OCI-LY1 (cell line): ENCODE measurements around the gene FAM83C.

Experiments
- H2AFZ ChIP-seq: fragments of 200-600 bp; sonication (generic), shearing (Covaris generic); 2 replicates; pipeline ENCODE4 v1.6.0; 2014; ENCODE audit warnings: antibody characterized with exemption, mild to moderate bottlenecking, low read length
- H3F3A ChIP-seq: fragments of 200-600 bp; sonication (generic), shearing (Covaris generic); 2 replicates; pipeline ENCODE4 v1.6.0; 2014; ENCODE audit warnings: mild to moderate bottlenecking, antibody characterized with exemption, low read length, moderate library complexity; ENCODE audit not compliant: insufficient read depth
- H3K27ac ChIP-seq: fragments of 200-600 bp; sonication (generic); 2 replicates; pipeline ENCODE4 v1.5.1; 2014; ENCODE audit warnings: low read length, mixed run types, mild to moderate bottlenecking, low read depth; ENCODE audit not compliant: poor library complexity, severe bottlenecking
- H3K27me3 ChIP-seq: fragments of 200-600 bp; sonication (generic); 2 replicates; pipeline ENCODE4 v1.6.0; 2014; ENCODE audit warnings: antibody characterized with exemption, mild to moderate bottlenecking, low read length, moderate library complexity; ENCODE audit not compliant: insufficient read depth
- H3K36me3 ChIP-seq: fragments of 200-600 bp; sonication (generic); 2 replicates; pipeline ENCODE4 v1.6.1; 2014; ENCODE audit warnings: mild to moderate bottlenecking, antibody characterized with exemption, low read length, moderate library complexity, mixed read lengths; ENCODE audit not compliant: insufficient read depth
- H3K4me1 ChIP-seq: fragments of 200-600 bp; sonication (generic); 2 replicates; pipeline ENCODE4 v1.5.1; 2014; ENCODE audit warnings: mild to moderate bottlenecking, low read length, moderate library complexity; ENCODE audit not compliant: insufficient read depth, severe bottlenecking
- H3K4me2 ChIP-seq: fragments of 200-600 bp; sonication (generic), shearing (Covaris generic); 2 replicates; pipeline ENCODE4 v1.6.1; 2014; ENCODE audit warnings: low read length
- H3K4me3 ChIP-seq: fragments of 200-600 bp; sonication (generic); 2 replicates; pipeline ENCODE4 v1.5.1; 2014; ENCODE audit warnings: low read length, low read depth, mild to moderate bottlenecking, mixed read lengths; ENCODE audit not compliant: poor library complexity, severe bottlenecking
- H3K79me2 ChIP-seq: fragments of 200-600 bp; shearing (Covaris generic); 2 replicates; pipeline ENCODE4 v1.6.1; 2016; ENCODE audit warnings: mixed run types, low read length, mixed read lengths; ENCODE audit not compliant: insufficient read depth
- H3K9ac ChIP-seq: fragments of 200-600 bp; sonication (generic), shearing (Covaris generic); 2 replicates; pipeline ENCODE4 v1.6.1; 2014; ENCODE audit warnings: mild to moderate bottlenecking, low read length, mixed read lengths
- H3K9me2 ChIP-seq: fragments of 200-600 bp; sonication (generic), shearing (Covaris generic); 2 replicates; pipeline ENCODE4 v1.6.1; 2014; ENCODE audit warnings: low read depth, mild to moderate bottlenecking, low read length, mixed read lengths
- H3K9me3 ChIP-seq: fragments of 200-600 bp; shearing (Covaris generic); 2 replicates; pipeline ENCODE4 v1.6.1; 2014; ENCODE audit warnings: low read length, mixed read lengths
- H4K20me1 ChIP-seq: fragments of 200-600 bp; sonication (generic), shearing (Covaris generic); 2 replicates; pipeline ENCODE4 v1.6.0; 2016; ENCODE audit warnings: mild to moderate bottlenecking, low read length; ENCODE audit not compliant: insufficient read depth
- CTCF ChIP-seq: fragments of 200-600 bp; sonication (generic), shearing (Covaris generic); IDR thresholded peaks from 2 replicates; pipeline ENCODE4 v1.5.1; 2017; ENCODE audit warnings: mild to moderate bottlenecking, antibody characterized with exemption, low read length, moderate library complexity, mixed read lengths
- EZH2 ChIP-seq: fragments of 200-600 bp; sonication (generic), shearing (Covaris generic); IDR thresholded peaks from 2 replicates; pipeline ENCODE4 v1.8.0; 2017; ENCODE audit warnings: borderline replicate concordance, mixed run types, mild to moderate bottlenecking, antibody characterized with exemption, low read length, moderate library complexity, mixed read lengths

Gene FAM83C

GRCh38 chr20:35260426-35260825 lies 31.8 kb downstream of the FAM83C start:
- no peaks in the 10 kb centered on the region for H3K27me3 ChIP-seq
- H3K4me2 ChIP-seq = no peak overlapping the region
- no peaks in the 10 kb centered on the region for H3K79me2 ChIP-seq
- H3K4me1 ChIP-seq = no peaks in the 10 kb centered on the region
- no peaks in the 10 kb centered on the region for H3K36me3 ChIP-seq
- no peak overlapping the region for H3K27ac ChIP-seq
- H4K20me1 ChIP-seq = no peaks in the 10 kb centered on the region
- TF ChIP-seq CTCF (no peak), EZH2 (no peak)
- H3K9me3 ChIP-seq = no peaks in the 10 kb centered on the region
- H2AFZ ChIP-seq = no peak overlapping the region
- H3K4me3 ChIP-seq = no peak overlapping the region
- no peak overlapping the region for H3K9ac ChIP-seq
- no peaks in the 10 kb centered on the region for H3F3A ChIP-seq
- H3K9me2 ChIP-seq = no peaks in the 10 kb centered on the region

- Histone ChIP-seq H3K79me2 (no peaks in the 10 kb centered on the region), H3F3A (no peaks in the 10 kb centered on the region), H2AFZ (no peak overlapping the region), H3K4me3 (no peak overlapping the region), H3K27me3 (no peaks in the 10 kb centered on the region), H3K9ac (no peak overlapping the region), H3K9me3 (no peaks in the 10 kb centered on the region), H3K4me1 (no peaks in the 10 kb centered on the region), H3K36me3 (no peaks in the 10 kb centered on the region), H3K4me2 (no peak overlapping the region), H3K9me2 (no peaks in the 10 kb centered on the region), H3K27ac (no peak overlapping the region), H4K20me1 (no peaks in the 10 kb centered on the region)
- TF ChIP-seq EZH2 (no peak), CTCF (no peak)
Observed at GRCh38 chr20:35257175-35257909, 34.9 kb downstream of the FAM83C start.

GRCh38 chr20:35254448-35254999 lies 37.7 kb downstream of the FAM83C start:
- no peak overlapping the region for H2AFZ ChIP-seq

More at GRCh38 chr20:35254448-35254999, 37.7 kb downstream of the FAM83C start:
- H3K9me3 ChIP-seq = no peaks in the 10 kb centered on the region
- H3K4me2 ChIP-seq = no peak overlapping the region
- no peaks in the 10 kb centered on the region for H4K20me1 ChIP-seq
- H3K4me3 ChIP-seq = no peak overlapping the region
- no peaks in the 10 kb centered on the region for H3K27me3 ChIP-seq
- H3K79me2 ChIP-seq = no peaks in the 10 kb centered on the region
- no peak for TF ChIP-seq CTCF
- no peak for TF ChIP-seq EZH2
- H3K9ac ChIP-seq = no peak overlapping the region
- H3K9me2 ChIP-seq = no peaks in the 10 kb centered on the region
- H3F3A ChIP-seq = no peaks in the 10 kb centered on the region
- no peaks in the 10 kb centered on the region for H3K36me3 ChIP-seq
- H3K4me1 ChIP-seq = no peaks in the 10 kb centered on the region
- no peak overlapping the region for H3K27ac ChIP-seq
